Panc1 (cell line): ENCODE results near the gene ASIC3. TPM values are rescaled to one million over a fixed set of nuclear protein-coding genes. Genes with fewer than 3 reads are reported as not detected.

Experiments
- ATAC-seq: fragments of 200-7000 bp; cut with Tn5 transposase; 2 replicates; pipeline ENCODE4 v1.9.1; 2020; ENCODE audit warnings: mild to moderate bottlenecking, moderate library complexity
- BruUV-seq: library from RNA; stranded (reverse); fragments of 400-500 nt; replicated peaks from 2 replicates; lab custom pipeline; 2021; lab: Mats Ljungman, UMichigan
- CTCF ChIA-PET: fragments of 300-600 bp; sonication (Branson Sonifier 250); formaldehyde crosslinking; loops from one replicate; lab custom pipeline; 2022; ENCODE audit warnings: antibody characterized with exemption; lab: Charles Lee
- POLR2A ChIA-PET: fragments of 300-600 bp; sonication (Branson Sonifier 250); formaldehyde crosslinking; loops from one replicate; lab custom pipeline; 2022; ENCODE audit warnings: antibody characterized with exemption; lab: Charles Lee
- DNase-seq: peaks from one replicate; pipeline ENCODE4 v3.0.0-alpha.2; 2010; ENCODE audit warnings: low read depth, low spot score
- H3K27ac ChIP-seq: 2 replicates; pipeline ENCODE4 v1.5.1; 2011; ENCODE audit warnings: mild to moderate bottlenecking, low read length, inconsistent platforms
- H3K27me3 ChIP-seq: fragments of 200-500 bp; sonication (Bioruptor generic); 2 replicates; pipeline ENCODE4 v1.6.0; 2014; ENCODE audit warnings: low read length, inconsistent platforms; ENCODE audit not compliant: control insufficient read depth, insufficient read depth
- H3K36me3 ChIP-seq: fragments of 200-500 bp; sonication (Bioruptor generic); 2 replicates; pipeline ENCODE4 v1.5.1; 2014; ENCODE audit warnings: inconsistent platforms, mild to moderate bottlenecking, low read length, moderate library complexity; ENCODE audit not compliant: control insufficient read depth, insufficient read depth
- H3K4me1 ChIP-seq: 2 replicates; pipeline ENCODE4 v1.5.1; 2011; ENCODE audit warnings: inconsistent platforms, mild to moderate bottlenecking, low read length, moderate library complexity; ENCODE audit not compliant: control insufficient read depth, insufficient read depth
- H3K4me3 ChIP-seq, 2 experiments: 2 replicates each; pipeline ENCODE4 v1.5.1; 2011 to 2012; ENCODE audit warnings: low read depth in 2 of 2, low read length in 2 of 2, mild to moderate bottlenecking in 2 of 2, inconsistent platforms in 1 of 2, moderate library complexity in 1 of 2
- H3K9me3 ChIP-seq: fragments of 200-500 bp; sonication (Bioruptor generic); 2 replicates; pipeline ENCODE4 v1.5.1; 2014; ENCODE audit warnings: low read depth, mild to moderate bottlenecking, inconsistent platforms, low read length, moderate library complexity; ENCODE audit not compliant: control insufficient read depth, insufficient read depth
- POLR2AphosphoS5 ChIP-seq: IDR thresholded peaks from 2 replicates; pipeline ENCODE4 v1.6.1; 2012; ENCODE audit warnings: mild to moderate bottlenecking, low read depth, low read length, moderate library complexity
- SIN3A ChIP-seq: IDR thresholded peaks from 2 replicates; pipeline ENCODE4 v1.6.1; 2012; ENCODE audit warnings: low read depth, mild to moderate bottlenecking, low read length, moderate library complexity, borderline replicate concordance; ENCODE audit not compliant: insufficient read depth
- TCF7L2 ChIP-seq: IDR thresholded peaks from 2 replicates; pipeline ENCODE4 v1.6.1; 2011; ENCODE audit warnings: mild to moderate bottlenecking, low read depth, low read length, inconsistent platforms
- in situ Hi-C: cut with HindIII; loops from 2 replicates; pipeline ENCODE4 v1.10.0; 2016; ENCODE audit warnings: low sequenced_read_pairs, low pct_unique_long_range_greater_than_20kb
- intact Hi-C: fragments of 100-400 bp; cut with micrococcal nuclease; formaldehyde crosslinking; loops from one replicate; pipeline ENCODE4 v1.10.0; 2022; ENCODE audit not compliant: unreplicated experiment
- total RNA-seq: library from RNA; stranded (reverse); gene quantifications from one replicate; pipeline ENCODE4 v1.2.1, GENCODE V29; 2021; ENCODE audit not compliant: unreplicated experiment
- TF ChIP-seq, protein P1 (sequence below), 2 experiments: IDR thresholded peaks; 2 replicates each; pipeline ENCODE4 v1.6.1; 2011 to 2012; ENCODE audit warnings: low read depth in 2 of 2, control low read depth in 1 of 2, low read length in 1 of 2, mild to moderate bottlenecking in 1 of 2, moderate library complexity in 1 of 2; ENCODE audit not compliant: insufficient read depth in 1 of 2
- TF ChIP-seq, protein P2 (sequence below): fragments of 450-650 bp; IDR thresholded peaks from 2 replicates; pipeline ENCODE4 v1.5.1; 2017; ENCODE audit warnings: mild to moderate bottlenecking

ASIC3 gene
- total RNA-seq, 1 experiment from 2014 or later, result 1.3 TPM

DNA sequence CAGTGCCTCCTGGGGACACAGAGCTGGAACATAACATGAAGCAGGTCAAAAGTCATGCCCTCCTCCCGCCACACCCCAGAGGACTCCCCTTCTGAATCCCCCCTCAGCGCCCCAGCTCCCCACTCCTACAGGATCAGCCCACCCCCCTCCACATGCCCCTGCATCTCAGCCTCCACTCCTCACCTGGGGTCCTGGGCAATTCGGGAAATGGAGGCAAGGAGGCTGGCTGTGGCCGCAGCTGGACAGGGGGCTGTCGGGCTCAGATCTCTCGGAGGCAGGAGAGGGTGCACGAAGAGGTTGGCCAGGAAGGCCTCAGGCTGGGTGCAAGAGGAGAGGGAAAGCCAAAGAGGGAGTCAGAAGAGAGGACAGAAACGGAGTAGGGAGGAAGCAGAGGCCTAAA, 31.8 kb upstream of the ASIC3 start:
- H3K9me3 ChIP-seq, result no peaks in the 10 kb centered on the region
- no peaks in the 10 kb centered on the region for H3K36me3 ChIP-seq
- in situ Hi-C loops, result no loop called here
- ChIA-PET CTCF (no interaction called here), POLR2A (no interaction called here)
- ATAC-seq (no peak), DNase-seq (no peak)
- no peak overlapping the region for H3K4me3 ChIP-seq
- no peaks in the 10 kb centered on the region for H3K27me3 ChIP-seq
- peaks cover 12% of the 10 kb centered on the region for H3K4me1 ChIP-seq
- H3K27ac ChIP-seq, result no peak overlapping the region
- intact Hi-C loops, result loop anchor here (5.0 kb wide), 1 partner anchor 54 kb away; no protein-coding TSS in a partner anchor
- BruUV-seq, result no TSS peak
- TF ChIP-seq SIN3A, result no peak
- TF ChIP-seq, protein P1, sequence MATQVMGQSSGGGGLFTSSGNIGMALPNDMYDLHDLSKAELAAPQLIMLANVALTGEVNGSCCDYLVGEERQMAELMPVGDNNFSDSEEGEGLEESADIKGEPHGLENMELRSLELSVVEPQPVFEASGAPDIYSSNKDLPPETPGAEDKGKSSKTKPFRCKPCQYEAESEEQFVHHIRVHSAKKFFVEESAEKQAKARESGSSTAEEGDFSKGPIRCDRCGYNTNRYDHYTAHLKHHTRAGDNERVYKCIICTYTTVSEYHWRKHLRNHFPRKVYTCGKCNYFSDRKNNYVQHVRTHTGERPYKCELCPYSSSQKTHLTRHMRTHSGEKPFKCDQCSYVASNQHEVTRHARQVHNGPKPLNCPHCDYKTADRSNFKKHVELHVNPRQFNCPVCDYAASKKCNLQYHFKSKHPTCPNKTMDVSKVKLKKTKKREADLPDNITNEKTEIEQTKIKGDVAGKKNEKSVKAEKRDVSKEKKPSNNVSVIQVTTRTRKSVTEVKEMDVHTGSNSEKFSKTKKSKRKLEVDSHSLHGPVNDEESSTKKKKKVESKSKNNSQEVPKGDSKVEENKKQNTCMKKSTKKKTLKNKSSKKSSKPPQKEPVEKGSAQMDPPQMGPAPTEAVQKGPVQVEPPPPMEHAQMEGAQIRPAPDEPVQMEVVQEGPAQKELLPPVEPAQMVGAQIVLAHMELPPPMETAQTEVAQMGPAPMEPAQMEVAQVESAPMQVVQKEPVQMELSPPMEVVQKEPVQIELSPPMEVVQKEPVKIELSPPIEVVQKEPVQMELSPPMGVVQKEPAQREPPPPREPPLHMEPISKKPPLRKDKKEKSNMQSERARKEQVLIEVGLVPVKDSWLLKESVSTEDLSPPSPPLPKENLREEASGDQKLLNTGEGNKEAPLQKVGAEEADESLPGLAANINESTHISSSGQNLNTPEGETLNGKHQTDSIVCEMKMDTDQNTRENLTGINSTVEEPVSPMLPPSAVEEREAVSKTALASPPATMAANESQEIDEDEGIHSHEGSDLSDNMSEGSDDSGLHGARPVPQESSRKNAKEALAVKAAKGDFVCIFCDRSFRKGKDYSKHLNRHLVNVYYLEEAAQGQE (IDR thresholded peaks at IDR 0.05; ENCODE audit: insufficient read depth in 1 of 2, low read depth in 2 of 2, low read length in 1 of 2), result no peak

DNA sequence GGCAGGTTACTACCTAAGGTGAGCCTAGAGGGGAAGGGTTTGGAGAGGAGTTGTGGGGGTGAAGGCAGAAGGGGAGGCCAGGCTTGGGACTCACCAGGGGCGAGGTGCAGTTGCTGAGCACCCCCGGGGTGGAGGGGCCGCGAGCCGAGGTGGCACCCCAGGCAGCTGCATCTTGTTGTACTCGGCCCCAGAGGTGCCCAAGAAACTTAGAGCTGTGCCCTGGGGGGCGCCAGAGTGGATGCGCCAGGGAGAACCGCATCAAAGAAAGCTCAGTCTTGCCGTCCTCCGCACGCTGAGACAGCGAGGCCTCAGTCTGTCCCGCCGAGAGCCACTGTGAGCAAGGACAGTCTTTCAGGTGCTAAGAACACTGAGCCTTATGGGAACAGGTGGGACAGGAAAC, 31.4 kb upstream of the ASIC3 start:
- no peaks in the 10 kb centered on the region for H3K27me3 ChIP-seq
- no peak overlapping the region for H3K4me3 ChIP-seq
- H3K36me3 ChIP-seq, result no peaks in the 10 kb centered on the region
- intact Hi-C loops (loop anchor here (5.0 kb wide), 1 partner anchor 55 kb away; no protein-coding TSS in a partner anchor), in situ Hi-C loops (no loop called here)
- no peak overlapping the region for H3K27ac ChIP-seq
- H3K4me1 ChIP-seq, result peaks cover 10% of the 10 kb centered on the region
- no TSS peak for BruUV-seq
- ChIA-PET CTCF (no interaction called here), POLR2A (no interaction called here)
- H3K9me3 ChIP-seq, result no peaks in the 10 kb centered on the region
- no peak for ATAC-seq
- DNase-seq, result no peak
- TF ChIP-seq TCF7L2 (no peak), SIN3A (no peak)
- TF ChIP-seq, protein P2, sequence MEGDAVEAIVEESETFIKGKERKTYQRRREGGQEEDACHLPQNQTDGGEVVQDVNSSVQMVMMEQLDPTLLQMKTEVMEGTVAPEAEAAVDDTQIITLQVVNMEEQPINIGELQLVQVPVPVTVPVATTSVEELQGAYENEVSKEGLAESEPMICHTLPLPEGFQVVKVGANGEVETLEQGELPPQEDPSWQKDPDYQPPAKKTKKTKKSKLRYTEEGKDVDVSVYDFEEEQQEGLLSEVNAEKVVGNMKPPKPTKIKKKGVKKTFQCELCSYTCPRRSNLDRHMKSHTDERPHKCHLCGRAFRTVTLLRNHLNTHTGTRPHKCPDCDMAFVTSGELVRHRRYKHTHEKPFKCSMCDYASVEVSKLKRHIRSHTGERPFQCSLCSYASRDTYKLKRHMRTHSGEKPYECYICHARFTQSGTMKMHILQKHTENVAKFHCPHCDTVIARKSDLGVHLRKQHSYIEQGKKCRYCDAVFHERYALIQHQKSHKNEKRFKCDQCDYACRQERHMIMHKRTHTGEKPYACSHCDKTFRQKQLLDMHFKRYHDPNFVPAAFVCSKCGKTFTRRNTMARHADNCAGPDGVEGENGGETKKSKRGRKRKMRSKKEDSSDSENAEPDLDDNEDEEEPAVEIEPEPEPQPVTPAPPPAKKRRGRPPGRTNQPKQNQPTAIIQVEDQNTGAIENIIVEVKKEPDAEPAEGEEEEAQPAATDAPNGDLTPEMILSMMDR, result no peak

DNA sequence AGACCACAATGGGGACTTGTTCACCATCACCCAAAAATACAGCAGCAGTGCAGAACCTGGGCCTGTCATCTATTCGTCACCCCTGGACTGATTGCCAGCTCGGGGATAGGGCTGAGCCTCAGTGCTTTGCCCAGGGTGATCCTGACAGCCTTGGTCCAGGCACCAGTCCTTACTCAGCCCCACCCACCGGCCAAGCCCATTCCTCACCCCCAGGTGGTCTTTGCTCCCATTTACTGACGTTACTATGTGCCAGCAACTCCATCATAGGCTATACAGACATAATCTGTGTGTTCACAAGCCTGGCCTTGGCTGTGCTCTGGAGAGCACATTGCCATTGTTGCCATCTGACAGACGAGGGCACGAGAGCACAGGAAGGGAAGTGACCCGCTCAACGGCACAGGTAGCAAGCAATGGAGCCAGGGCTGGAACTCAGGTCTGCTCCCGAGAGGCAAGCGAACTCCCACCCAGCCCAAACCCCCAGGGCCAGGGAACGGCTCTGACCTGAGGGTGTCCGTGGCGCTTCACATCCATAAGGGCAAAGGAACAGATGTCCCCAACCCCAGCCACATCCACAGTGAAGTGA, 30.9 kb upstream of the ASIC3 start:
- no peaks in the 10 kb centered on the region for H3K27me3 ChIP-seq
- intact Hi-C loops (loop anchor here (5.0 kb wide), 1 partner anchor 55 kb away; no protein-coding TSS in a partner anchor), in situ Hi-C loops (no loop called here)
- no peak for DNase-seq
- no peak for TF ChIP-seq POLR2AphosphoS5
- TF ChIP-seq, protein P2, result no peak
- no peak for TF ChIP-seq SIN3A
- TF ChIP-seq TCF7L2, result no peak
- TF ChIP-seq, protein P1 (IDR thresholded peaks at IDR 0.05; ENCODE audit: insufficient read depth in 1 of 2, low read depth in 2 of 2, low read length in 1 of 2), result no peak
- peak overlapping the region; percentile 7 to 52; a peak in 3 of 4 replicates for H3K4me3 ChIP-seq
- H3K36me3 ChIP-seq, result no peaks in the 10 kb centered on the region
- H3K9me3 ChIP-seq, result no peaks in the 10 kb centered on the region
- ChIA-PET POLR2A (no interaction called here), CTCF (interaction anchor here (0.5 to 2.6 kb wide), 3 partner anchors 7 to 91 kb away, joined by 4 to 12 read pairs (median 11); no protein-coding TSS in a partner anchor)
- peak; percentile 35; the same call in 1 of the 2 replicates for ATAC-seq
- H3K4me1 ChIP-seq, result peaks cover 8% of the 10 kb centered on the region; the same call in 1 of the 2 replicates
- no peak overlapping the region for H3K27ac ChIP-seq
- no TSS peak for BruUV-seq
